ENCODE data around the gene WWTR1.

DNA sequence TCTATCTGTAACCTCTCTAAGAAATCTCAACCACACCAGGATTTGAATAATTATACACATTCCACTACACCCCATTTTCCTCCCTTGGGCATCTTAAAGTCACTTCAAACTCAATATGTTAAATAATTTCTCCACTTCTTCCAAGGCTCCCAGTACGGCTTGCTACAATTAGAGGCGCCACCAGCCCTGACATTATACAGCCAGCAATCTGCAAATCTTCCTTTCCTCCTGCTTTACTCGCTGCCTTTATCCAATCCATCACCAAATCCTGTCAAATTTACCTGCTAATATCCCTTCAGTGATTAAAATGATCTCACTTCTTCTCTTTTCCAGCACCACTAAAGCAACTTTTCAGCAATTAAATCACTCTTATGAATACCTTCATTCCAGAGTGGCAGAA lies 13.9 kb downstream of the WWTR1 start:
- TF ChIP-seq CTCF (IDR thresholded peaks at IDR 0.05; ENCODE audit: low read length) (no peak), EZH2 (IDR thresholded peaks at IDR 0.05; ENCODE audit: borderline replicate concordance, low read length) (no peak)

Data from OCI-LY1 (cell line).